ENCODE data around the gene SNX25. TPM values are rescaled to one million over a fixed set of nuclear protein-coding genes. Genes with fewer than 3 reads are reported as not detected.
"Not testable (repeated sequence)": the region's sequence is repeated elsewhere in the genome, so short reads cannot be mapped to it uniquely, and the experiment has no call there.

The SNX25 gene
- total RNA-seq, 1 donor from 2014 or later, result 13.0 TPM

DNA sequence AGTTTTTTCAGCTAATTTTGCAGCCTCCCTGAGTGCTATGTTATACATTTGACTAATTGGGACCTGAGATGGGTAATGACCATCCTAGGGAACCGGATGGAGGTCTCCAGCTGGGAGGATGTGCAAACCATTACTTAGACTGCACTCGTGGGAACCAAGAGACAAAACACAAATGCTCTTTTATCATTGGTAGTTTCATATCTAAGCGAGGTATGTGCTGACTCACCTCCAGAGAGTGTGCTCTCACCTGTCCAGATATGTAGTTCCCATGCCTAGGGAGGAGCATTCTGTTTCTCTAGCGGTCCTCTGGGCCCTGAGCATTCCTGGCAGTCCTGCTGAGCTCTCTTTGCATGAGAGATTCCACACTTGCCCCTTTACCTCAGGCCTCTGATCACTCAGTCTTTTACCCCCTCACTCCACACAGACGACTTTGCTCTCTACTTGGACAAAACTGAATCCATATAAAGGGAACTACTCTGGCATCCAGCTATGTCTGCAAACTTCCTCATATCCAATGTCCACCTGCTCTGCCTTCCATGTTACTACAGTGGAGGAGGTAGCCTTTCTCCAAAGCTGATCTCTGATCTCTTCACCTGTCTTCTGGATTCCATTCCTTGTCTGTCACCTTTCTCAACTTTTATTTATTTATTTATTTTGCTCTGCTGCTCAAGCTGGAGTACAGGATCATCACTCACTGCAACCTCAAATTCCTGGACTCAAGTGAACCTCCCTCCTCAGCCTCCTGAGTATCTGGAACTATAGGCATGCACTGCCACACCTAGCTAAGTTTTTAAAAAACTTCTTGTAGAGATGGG, 97.9 kb downstream of the SNX25 start:
- DNase-seq, result no peak

DNA sequence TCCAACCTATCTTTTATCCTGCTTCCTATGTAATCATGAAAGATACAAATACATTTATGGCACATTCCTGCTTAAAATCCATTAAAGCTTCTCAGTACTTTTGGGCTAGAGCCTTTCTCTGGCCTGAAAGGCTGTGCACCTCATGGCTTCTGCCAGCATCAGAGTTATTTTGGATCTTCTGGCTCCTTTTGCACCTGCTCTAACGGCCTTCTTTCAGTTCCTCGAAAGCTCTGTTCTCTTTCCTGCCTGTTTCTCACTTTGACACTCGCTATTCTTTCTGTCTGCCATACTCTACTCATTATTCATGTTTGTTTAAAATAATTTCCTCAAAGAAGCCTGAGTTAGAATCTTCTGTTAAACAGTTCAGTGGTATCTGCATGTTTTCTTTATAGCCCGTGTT, 100.4 kb downstream of the SNX25 start:
- DNase-seq, result no peak

DNA sequence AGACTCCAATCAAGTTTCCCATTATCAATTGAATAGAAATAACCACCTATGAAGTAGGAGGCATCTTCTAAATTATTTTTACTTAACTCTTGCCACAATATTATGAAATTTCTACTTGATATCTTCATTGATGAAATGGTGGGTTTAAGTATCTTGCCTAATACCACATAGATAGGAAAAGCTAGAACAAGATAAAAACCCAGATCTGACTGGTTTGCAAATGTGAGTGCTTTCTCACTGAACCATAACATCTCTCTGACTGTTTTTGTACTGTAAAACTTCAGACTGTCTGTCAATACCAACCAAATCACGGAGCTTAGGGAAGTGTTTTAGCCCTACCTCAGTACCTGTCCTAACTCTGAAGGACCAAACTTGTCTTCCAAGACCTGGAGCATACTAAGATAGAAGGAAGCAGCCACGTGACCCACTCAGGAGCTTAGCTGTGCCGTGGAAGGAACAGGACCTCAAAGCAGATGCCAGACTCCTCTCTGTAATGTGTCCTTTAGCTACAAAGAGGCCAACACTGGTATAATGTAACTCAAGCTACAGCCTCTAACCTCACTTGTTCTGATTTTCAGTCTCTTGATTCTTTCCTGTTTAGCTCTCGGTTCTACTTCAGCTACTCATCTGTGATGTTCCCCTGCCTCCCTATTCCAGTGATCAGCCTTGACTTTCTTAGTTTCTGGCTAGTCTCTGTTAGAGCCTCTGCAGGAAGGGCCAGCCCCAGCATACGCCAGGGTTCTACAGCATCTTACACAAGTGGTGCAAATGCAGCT, 101.9 kb downstream of the SNX25 start:
- no peak for DNase-seq

DNA sequence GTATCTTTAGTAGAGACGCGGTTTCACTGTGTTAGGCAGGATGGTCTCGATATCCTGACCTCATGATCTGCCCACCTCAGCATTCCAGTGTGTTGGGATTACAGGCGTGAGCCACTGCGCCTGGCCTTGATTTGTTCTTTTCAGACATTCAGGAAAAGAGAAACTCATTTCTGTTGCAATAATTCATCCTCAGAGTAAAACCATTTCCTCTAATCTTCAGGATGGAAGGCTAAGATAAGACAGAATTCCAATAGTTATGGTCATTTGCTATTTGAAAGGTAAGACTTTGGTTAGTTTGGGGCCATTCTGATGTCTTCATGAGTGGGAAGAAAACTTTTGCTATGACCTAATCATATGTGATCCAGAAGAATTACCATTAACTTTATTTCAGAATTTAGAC, 103.3 kb downstream of the SNX25 start:
- no peak for DNase-seq

DNA sequence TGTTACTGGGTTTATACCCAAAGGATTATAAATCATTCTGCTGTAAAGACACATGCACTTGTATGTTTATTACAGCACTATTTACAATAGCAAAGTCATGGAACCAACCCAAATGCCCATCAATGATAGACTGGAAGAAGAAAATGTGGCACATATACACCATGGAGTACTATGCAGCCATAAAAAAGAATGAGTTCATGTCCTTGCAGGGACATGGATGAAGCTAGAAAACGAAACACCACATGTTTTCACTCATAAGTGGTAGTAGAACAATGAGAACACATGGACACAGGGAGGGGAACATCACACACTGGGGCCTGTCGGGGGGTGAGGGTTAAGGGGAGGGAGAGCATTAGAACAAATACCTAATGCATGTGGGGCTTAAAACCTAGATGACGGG, 108.1 kb downstream of the SNX25 start:
- DNase-seq, result not testable (repeated sequence)

DNA sequence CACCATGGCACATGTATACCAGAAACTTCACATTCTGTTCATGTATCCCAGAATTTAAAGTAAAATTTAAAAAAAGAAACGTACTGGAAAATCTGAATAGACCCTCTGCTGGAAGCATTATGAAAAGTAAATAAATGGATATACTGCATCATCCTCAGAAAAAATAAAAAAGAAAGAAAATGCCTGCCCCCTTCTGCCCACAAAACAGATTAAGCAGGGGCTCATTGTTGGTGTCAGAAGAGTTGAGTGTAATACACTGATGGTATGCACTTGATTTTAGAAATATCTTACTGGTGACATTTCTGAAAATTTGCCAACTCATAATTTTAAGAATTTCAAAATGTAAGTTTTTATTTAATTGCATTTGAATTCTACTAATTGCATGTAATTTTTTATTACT, 108.5 kb downstream of the SNX25 start:
- no peak for DNase-seq

DNA sequence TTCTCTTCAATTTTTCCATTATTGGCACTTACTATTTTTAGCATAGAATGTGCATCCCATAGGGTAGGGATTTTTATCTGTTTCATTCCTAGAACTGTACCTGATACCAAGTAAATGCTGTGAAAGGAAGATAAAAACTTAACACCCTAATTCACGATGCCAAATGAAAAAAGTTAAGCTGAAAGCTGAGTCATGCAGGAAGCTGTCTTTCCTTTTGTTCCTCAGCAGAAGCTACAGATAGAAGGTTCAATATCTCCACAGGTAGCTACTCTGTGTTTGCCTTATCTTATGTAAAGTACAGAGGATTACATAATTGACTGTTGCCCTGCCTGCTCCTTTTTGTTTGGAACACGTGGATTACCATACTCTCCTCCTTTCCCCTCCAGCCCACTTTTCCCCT, 109.3 kb downstream of the SNX25 start:
- no peak for DNase-seq

DNA sequence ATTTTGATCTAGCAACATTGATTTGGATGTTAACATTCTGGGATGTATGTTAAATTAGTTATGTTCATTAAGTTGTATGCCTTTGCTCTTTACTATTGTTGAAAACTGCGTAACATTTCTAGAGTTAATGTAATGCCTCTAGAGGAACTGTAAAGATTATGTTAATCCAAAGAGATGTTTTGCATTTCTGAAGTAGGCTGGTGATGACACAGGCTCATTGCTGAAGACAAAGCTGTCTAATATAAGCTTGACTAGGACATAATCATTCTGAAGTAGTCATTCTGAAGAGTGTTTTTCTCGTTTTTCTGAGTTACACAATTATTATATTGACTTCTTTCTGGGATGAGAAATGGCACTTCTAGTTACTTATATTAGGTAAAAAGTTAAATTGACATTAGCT, 113.4 kb downstream of the SNX25 start:
- DNase-seq, result no peak

DNA sequence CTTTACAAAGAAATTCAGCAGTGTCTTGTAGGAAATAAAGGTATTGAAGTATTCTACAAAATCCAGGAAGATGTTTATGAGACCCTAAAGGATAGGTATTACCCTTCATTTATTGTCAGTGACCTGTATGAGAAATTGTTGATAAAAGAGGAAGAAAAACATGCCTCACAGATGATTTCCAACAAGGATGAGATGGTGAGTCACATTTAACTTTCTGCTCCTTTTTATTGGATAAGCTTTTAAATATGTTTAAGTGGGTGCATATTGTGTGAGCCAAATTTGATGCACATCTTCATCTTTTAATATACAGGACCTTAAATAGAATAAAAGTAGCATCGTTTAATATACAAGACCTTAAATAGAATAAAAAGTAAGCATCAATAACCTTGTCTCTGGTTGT, 114.2 kb downstream of the SNX25 start:
- no peak for DNase-seq

DNA sequence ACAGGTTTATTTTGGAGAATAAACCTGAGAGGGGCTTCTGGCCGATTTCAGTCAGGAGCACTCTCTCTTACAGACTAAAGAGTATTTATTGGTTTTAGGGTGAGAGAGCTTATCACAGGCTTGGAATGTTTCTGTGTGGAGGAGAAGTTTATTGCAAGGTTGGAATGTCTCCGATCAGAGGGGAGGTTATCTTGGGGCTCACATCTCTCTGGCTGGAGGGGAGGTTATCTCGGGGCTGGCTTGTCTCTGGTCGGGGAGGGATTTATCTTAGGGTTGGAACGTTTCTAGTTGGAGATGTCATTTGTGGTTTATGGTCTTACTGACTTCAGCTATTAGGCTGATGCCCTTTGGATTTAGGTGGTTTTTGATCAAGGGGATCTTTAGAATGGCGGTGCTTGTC, 115.0 kb downstream of the SNX25 start:
- DNase-seq, result not testable (repeated sequence)

DNA sequence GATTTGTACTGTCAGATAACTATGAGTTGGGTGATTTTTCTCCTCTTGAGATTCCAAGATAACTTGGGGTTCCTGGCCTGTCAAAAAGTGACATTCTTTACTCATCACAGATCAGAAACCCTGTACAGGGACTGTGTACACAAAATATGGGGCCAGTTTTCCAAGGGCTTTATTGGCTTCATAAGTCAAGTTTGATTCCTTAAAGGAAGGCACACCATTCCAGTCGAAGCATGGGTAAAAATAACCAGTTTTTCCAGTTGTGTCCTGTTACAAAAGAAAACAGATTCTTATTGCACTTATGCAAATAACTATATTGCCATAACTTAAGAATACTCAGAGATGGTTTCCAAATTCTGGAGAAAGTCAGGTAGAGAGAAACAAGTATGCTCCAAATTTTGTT, 116.3 kb downstream of the SNX25 start:
- not testable (repeated sequence) for DNase-seq

DNA sequence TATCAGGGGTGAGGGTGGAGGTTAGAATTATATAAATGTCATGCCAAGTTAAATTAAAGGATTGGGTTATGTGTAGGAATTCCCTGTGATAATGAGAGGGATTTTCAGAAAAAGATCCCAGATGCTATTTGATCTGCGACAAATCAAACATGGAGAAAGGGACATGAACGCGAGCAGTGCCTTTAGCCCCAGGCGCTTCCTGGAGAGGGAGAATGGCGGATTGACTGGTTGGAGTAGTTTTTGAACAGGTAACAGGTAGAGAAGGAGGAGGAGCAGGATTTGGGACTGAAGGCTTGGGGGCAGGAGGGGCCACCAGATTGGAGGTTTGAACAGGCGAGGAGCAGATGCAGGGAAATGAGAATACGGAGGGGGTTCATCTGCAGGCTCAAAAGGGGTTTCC, 119.2 kb downstream of the SNX25 start:
- DNase-seq, result no peak

DNA sequence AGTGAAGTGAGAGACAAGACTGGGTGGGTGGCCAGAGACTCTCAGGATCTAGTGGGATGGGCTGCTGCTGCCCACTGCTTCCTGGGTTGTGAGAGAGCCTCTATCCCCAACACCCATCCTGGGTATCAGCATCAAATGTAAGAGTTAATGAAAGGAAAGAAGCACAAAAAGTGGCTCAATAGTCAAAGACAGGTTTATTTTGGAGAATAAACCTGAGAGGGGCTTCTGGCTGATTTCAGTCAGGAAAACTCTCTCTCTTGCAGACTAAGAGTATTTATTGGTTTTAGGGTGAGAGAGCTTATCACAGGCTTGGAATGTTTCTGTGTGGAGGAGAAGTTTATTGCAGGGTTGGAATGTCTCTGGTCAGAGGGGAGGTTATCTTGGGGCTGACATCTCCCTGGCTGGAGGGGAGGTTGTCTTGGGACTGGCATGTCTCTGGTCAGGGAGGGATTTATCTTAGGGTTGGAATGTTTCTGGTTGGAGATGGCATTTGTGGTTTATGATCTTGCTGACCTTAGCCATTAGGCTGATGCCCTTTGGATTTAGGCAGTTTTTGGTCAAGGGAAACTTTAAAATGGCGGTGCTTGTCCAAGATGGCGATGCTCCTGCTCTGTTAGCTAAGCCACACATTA, 120.6 kb downstream of the SNX25 start:
- not testable (repeated sequence) for DNase-seq

DNA sequence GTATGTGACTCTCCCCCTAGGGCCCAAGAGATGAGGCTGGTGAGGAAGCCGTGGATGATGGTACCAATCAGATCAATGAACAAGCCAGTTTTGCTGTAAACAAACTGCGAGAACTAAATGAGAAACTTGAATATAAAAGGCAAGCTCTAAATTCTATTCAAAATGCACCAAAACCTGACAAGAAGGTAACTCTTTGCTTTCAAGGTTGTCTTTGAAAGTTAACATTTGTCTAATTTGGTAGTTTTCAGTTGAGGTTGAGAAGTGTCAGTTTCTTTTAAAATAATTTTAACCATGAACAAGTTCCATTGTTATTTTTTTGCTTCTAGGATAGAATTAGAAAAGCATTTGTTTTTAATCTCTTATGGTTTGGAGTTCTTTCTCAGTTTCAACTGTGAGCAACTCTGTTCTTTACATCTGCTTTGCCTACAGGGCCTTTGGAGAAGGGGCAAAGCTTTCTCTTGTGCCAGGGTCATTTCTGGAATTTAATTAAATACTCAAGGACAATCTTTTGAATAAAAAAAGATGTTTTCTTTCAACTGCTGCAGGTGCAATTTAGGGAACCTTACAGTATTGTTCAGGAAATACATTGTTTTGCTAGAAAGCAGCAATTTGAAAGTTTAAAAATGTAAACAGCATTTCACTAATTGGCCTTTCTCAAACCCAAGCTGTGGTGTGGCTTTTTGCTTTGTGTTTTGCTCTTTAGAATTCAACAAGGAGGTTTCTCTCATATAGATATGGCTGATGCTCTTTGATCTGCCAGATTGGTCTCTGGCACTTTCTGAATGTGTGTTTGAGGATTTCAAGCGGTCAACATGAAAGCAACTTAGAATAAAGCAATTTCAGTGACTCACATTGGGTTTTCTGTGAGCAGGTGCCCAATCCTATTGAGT, 123.4 kb downstream of the SNX25 start:
- DNase-seq, result no peak

DNA sequence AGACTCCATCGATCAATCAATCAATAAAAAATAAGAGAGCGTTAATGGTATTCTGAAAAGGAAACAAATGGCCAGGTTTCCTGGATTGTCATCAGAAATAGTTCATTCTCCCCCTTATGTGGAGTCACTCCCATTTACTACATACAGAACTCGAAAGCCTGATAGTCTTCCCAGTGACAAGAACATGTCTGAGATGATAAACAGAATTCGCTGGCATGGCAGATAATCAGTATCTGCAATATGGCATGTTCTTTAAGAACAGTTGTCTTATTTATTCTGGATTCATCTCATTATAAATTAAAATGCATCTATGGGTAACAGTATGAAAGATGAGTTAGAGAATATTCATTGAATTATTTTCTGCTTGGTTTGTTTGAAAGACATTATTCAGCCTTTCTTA, 124.9 kb downstream of the SNX25 start:
- no peak for DNase-seq

DNA sequence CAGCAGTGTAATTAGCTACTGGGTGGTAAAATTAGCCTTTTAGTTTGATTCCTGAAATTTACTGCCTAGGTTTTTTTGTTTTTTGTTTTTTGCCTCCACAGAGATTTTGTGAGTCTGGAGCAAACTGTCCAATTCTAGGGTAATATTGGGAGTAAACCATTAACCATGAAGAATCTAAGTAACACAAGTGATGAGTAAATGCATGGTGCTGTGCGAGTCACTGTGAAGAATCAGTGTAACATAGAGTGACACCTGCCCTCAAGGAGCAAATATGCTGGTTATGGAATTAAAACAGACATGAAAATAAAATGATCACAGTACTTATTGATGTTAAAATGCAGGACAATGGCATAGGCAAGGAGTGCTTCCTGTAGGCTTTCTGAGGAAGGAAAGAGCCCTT, 126.2 kb downstream of the SNX25 start:
- DNase-seq, result no peak

DNA sequence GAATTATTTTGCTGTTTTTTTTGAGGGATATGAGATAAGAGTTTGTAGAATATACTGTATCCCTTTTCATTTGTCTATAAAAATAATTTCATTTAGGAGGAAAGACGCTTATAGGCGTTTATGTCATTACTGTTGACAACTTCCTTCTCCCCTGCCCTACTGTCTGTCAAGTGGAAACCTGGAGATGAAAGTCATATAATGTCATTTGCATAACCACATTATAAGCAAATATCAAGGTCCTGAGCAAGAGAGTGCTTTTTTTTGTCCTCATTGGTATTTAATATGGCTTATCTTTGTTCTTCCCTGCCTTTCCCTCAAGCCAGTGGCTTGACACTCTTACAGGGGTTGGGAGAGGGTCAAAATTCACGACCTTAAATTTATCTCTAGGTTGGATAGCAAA, 130.5 kb downstream of the SNX25 start:
- DNase-seq, result no peak

DNA sequence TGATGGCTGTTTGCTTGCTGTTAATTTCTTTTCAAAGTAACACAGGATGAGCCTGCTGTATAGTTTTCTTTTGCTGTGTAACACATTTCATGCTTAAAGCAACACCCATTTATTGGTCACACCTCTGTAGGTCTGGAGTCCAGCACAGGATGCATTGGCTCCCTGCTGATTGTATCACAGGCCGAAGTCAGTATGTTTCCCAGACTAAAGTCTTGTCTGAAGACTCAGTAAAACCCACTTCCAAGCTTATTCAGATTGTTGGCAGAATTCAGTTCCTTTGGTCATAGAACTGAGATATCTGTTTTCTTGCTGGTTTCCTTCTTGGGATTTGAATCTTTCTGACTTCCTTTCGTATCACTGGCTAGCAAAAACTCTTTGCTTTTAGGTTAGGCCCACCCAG, 132.0 kb downstream of the SNX25 start:
- DNase-seq, result no peak

DNA sequence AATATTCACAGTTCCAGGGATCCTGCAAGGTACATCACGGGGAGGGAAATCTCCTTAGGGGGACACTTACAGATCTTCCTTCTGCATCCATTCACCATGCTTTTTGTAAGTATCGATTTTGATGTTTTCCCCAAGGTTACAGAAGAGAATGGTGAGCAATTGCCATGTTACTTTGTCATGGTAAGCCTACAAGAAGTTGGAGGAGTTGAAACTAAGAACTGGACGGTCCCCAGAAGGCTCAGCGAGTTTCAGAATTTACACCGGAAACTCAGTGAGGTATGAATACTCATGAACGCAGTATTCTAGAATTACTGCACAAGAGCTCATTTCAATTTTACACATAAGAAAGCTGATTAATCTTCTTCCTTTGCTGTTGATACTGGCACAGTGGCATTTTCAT, 132.4 kb downstream of the SNX25 start:
- DNase-seq, result no peak

DNA sequence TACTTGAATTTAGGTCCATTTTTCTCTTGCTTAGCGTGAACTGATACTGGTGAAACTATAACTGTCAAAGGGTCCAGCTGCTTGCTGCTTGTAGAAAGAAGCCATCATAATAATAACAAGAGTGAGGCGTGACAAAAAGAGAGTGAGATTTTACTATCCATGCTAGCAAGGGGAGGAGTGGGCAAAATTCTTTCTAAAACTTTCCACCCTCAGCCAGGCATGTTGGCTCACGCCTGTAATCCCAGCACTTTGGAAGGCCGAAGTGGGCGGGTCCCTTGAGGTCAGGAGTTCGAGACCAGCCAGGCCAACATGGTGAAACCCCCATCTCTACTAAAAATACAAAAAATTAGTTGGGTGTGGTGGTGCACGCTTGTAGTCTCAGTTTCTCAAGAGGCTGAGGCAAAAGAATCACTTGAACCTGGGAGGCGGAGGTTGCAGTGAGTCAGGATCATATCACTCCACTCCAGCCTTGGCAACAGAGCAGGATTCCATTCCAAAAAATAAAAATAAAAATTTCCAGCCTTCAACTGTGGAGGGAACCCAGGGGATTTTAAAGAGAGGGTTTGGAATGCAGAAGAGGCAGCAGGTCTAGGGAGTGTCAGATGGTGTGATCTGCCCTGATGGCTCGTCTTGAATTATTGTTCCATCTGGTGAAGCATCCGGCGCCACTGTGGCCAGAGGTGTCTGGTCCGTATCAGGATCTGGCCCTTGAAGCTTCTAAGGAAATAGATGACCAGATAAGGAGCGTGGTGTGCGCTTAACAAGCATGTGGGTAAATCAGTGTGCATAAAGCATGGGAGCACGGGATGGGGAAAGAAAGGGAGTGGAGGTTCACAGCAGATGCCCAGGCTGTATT, 134.6 kb downstream of the SNX25 start:
- no peak for DNase-seq
